Esophagus muscularis mucosa (tissue), 4 donors: ENCODE data around the gene WIPF3. TPM values are rescaled to one million over a fixed set of nuclear protein-coding genes. Genes with fewer than 3 reads are reported as not detected.

Source experiments
- DNase-seq: peaks from one replicate; pipeline ENCODE4 v3.0.0-alpha.2; 2017; ENCODE audit errors: extremely low spot score
- H3K27ac ChIP-seq, 4 donors: fragments of 200-600 bp; sonication (generic); replicated peaks in 1 of 4; 1 replicate in 3 of 4; 2 replicates in 1 of 4; pipeline ENCODE4 v1.5.1; 2016 to 2019; ENCODE audit warnings: mild to moderate bottlenecking in 1 of 4
- H3K27me3 ChIP-seq, 4 donors: fragments of 200-600 bp; sonication (generic); one replicate each; pipeline versions ENCODE4 v1.5.1 to v1.6.0; 2016 to 2019
- H3K36me3 ChIP-seq, 4 donors: fragments of 200-600 bp; sonication (generic); one replicate each; pipeline ENCODE4 v1.5.1; 2016 to 2019
- H3K4me1 ChIP-seq, 4 donors: fragments of 200-600 bp; sonication (generic); one replicate each; pipeline ENCODE4 v1.5.1; 2016 to 2019
- H3K4me3 ChIP-seq, 4 donors: fragments of 200-600 bp; sonication (generic); 1 replicate in 2 of 4; 2 replicates in 2 of 4; pipeline ENCODE4 v1.5.1; 2016 to 2019; ENCODE audit warnings: mild to moderate bottlenecking in 4 of 4, moderate library complexity in 1 of 4
- H3K9me3 ChIP-seq, 4 donors: fragments of 200-600 bp; sonication (generic); 1 replicate in 3 of 4; 2 replicates in 1 of 4; pipeline ENCODE4 v1.5.1; 2016 to 2019
- CTCF ChIP-seq, 3 experiments: fragments of 200-600 bp in 2 of 3; fragments of 450-650 bp in 1 of 3; sonication (generic) in 2 of 3; IDR thresholded peaks; one replicate each; pipeline ENCODE4 v1.5.1; 2017 to 2019; ENCODE audit warnings: antibody characterized with exemption in 3 of 3, mild to moderate bottlenecking in 2 of 3, moderate library complexity in 1 of 3
- EP300 ChIP-seq: sonication (generic); formaldehyde crosslinking; IDR thresholded peaks from one replicate; pipeline ENCODE4 v1.6.1; 2017; ENCODE audit warnings: antibody characterized with exemption
- POLR2A ChIP-seq: fragments of 450-650 bp; IDR thresholded peaks from one replicate; pipeline ENCODE4 v1.6.1; 2017; ENCODE audit warnings: antibody characterized with exemption, moderate library complexity, mild to moderate bottlenecking, low read depth
- POLR2AphosphoS5 ChIP-seq, 2 donors: sonication (generic); formaldehyde crosslinking; IDR thresholded peaks; one replicate each; pipeline ENCODE4 v1.6.1; 2017; ENCODE audit warnings: antibody characterized with exemption in 2 of 2
- WGBS: methylation state at CpG from one replicate; pipeline ENCODE4 v1.1.5; 2018; 5-methylcytosine and 5-hydroxymethylcytosine counted together
- intact Hi-C: fragments of 100-400 bp; cut with DNase I; formaldehyde crosslinking; loops from one replicate; pipeline ENCODE4 v1.15.1; 2023
- total RNA-seq, 4 donors: library from RNA; depleted of rRNA; stranded (reverse); fragments of >200 nt; gene quantifications; one replicate each; pipeline versions ENCODE4 v1.1.0 to v1.2.1, GENCODE V29; 2016

Gene WIPF3
- total RNA-seq, 4 donors from 2014 or later = 3.3 to 10.4 (median 6.2) TPM

GRCh38 chr7:29937132-29937531 lies 130.8 kb downstream of the WIPF3 start:
- no peaks in the 10 kb centered on the region for H3K9me3 ChIP-seq
- intact Hi-C loops = no loop called here
- H3K4me3 ChIP-seq = no peak overlapping the region
- no peak overlapping the region for H3K27ac ChIP-seq
- H3K4me1 ChIP-seq = no peaks in the 10 kb centered on the region
- DNase-seq = no peak
- no peak for TF ChIP-seq EP300
- no peak for TF ChIP-seq CTCF (IDR thresholded peaks at IDR 0.05)
- no peak for TF ChIP-seq POLR2A
- TF ChIP-seq POLR2AphosphoS5 (IDR thresholded peaks at IDR 0.05) = no peak
- H3K36me3 ChIP-seq = peaks cover 16 to 92% (median 54%) of the 10 kb centered on the region in 4 donors
- 95% methylated on average over 3 of the region's 3 CpGs for WGBS
- H3K27me3 ChIP-seq = no peaks in the 10 kb centered on the region

GRCh38 chr7:29940199-29940598 lies 133.9 kb downstream of the WIPF3 start:
- DNase-seq = no peak
- intact Hi-C loops = no loop called here
- TF ChIP-seq POLR2A (no peak), EP300 (no peak), POLR2AphosphoS5 (IDR thresholded peaks at IDR 0.05) (no peak), CTCF (IDR thresholded peaks at IDR 0.05) (no peak)
- Histone ChIP-seq H3K4me3 (no peak overlapping the region), H3K27ac (no peak overlapping the region), H3K27me3 (no peaks in the 10 kb centered on the region), H3K9me3 (no peaks in the 10 kb centered on the region), H3K4me1 (no peaks in the 10 kb centered on the region), H3K36me3 (peaks cover 34 to 94% (median 65%) of the 10 kb centered on the region in 4 donors)
- 93% methylated on average over 2 of the region's 2 CpGs for WGBS

GRCh38 chr7:29945259-29945809 lies 139.0 kb downstream of the WIPF3 start:
- no peak for DNase-seq
- intact Hi-C loops = loop anchor here (5.0 kb wide), 1 partner anchor 122 kb away; no protein-coding TSS in a partner anchor
- peaks cover 18 to 74% (median 37%) of the 10 kb centered on the region in 4 donors for H3K36me3 ChIP-seq
- no peaks in the 10 kb centered on the region for H3K9me3 ChIP-seq
- 82% methylated on average over 4 of the region's 4 CpGs for WGBS
- H3K27ac ChIP-seq = no peak overlapping the region
- H3K4me3 ChIP-seq = no peak overlapping the region
- no peaks in the 10 kb centered on the region for H3K27me3 ChIP-seq
- TF ChIP-seq POLR2AphosphoS5 (IDR thresholded peaks at IDR 0.05) = no peak
- no peak for TF ChIP-seq CTCF (IDR thresholded peaks at IDR 0.05)
- TF ChIP-seq EP300 = no peak
- no peak for TF ChIP-seq POLR2A
- H3K4me1 ChIP-seq = peaks cover 0 to 10% (median 0%) of the 10 kb centered on the region in 4 donors

GRCh38 chr7:29946428-29947186 lies 140.3 kb downstream of the WIPF3 start:
- intact Hi-C loops = loop anchor here (5.0 kb wide), 1 partner anchor 121 kb away; no protein-coding TSS in a partner anchor
- Histone ChIP-seq H3K27me3 (no peaks in the 10 kb centered on the region), H3K27ac (no peak overlapping the region), H3K9me3 (no peaks in the 10 kb centered on the region), H3K36me3 (peaks cover 18 to 74% (median 35%) of the 10 kb centered on the region in 4 donors), H3K4me1 (peaks cover 0 to 10% (median 0%) of the 10 kb centered on the region in 4 donors), H3K4me3 (no peak overlapping the region)
- WGBS = 86% methylated on average over 5 of the region's 5 CpGs
- peak in 1 of 2 donors; percentile 28 for TF ChIP-seq POLR2AphosphoS5 (IDR thresholded peaks at IDR 0.05)
- TF ChIP-seq POLR2A = no peak
- no peak for TF ChIP-seq EP300
- TF ChIP-seq CTCF (IDR thresholded peaks at IDR 0.05) = peak; percentile 33 to 57 (median 37)
- DNase-seq = no peak
